ENCODE results near the gene ELFN1.

ELFN1 gene

DNA sequence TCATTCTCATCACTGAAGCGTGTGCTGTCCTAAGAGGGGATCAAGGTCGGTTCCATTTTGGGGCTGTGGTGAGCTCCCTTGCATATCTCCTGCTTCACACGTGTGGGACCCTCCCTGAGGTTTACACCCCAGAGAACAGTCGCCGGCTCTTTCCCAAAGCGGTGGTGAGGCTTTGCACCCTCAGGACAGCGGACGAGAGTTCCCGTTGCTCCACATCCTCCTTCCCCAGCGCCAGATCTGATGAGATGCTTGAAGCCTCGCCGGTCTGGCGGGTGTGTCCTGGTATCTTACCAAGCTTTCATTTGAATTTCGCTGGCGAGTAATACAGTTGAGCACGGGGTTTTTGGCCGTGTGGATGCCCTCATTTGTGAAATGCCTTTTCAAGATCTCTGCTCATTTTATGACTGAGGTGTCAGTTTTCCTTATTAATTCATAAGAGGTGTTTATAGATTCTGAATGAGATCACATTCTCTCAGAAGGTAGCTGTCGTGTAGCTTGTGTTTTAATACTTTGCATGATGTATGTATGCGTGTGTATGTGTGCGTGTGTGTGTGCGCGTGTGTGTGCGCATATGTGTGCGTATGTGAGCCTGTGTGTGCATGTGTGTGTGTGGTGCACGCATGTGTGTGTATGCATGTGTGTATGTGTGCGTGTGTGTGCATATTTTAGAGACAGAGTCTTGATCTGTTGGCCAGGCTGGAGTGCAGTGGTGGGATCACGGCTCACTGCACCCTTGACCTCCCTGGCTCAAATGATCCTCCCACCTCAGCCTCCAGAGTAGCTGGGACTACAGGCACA, 30.7 kb downstream of the ELFN1 start:
- H3K4me3 Mint-ChIP-seq, result no peak overlapping the region
- H3K27me3 Mint-ChIP-seq, result peaks cover 18% of the 10 kb centered on the region
- no peak overlapping the region for H3K27ac Mint-ChIP-seq
- ATAC-seq (no peak), DNase-seq (peak in 1 of 2 donors; percentile 5)
- H3K9me3 Mint-ChIP-seq, result peaks cover 8 to 10% of the 10 kb centered on the region in 2 donors
- H3K4me1 Mint-ChIP-seq, result no peaks in the 10 kb centered on the region

- ATAC-seq, result no peak
- Mint-ChIP-seq H3K27ac (no peak overlapping the region), H3K27me3 (peaks cover 18% of the 10 kb centered on the region), H3K9me3 (peaks cover 8 to 10% of the 10 kb centered on the region in 2 donors), H3K4me1 (no peaks in the 10 kb centered on the region), H3K4me3 (no peak overlapping the region)
- DNase-seq, result no peak
These were observed 32.6 kb downstream of the ELFN1 start for GRCh38 chr7:1702652-1703051.

- H3K4me3 Mint-ChIP-seq, result no peak overlapping the region
- no peaks in the 10 kb centered on the region for H3K4me1 Mint-ChIP-seq
- no peak for DNase-seq
- H3K27ac Mint-ChIP-seq, result no peak overlapping the region
- peaks cover 18% of the 10 kb centered on the region for H3K27me3 Mint-ChIP-seq
- H3K9me3 Mint-ChIP-seq, result peaks cover 8 to 10% of the 10 kb centered on the region in 2 donors
- no peak for ATAC-seq
These were observed 33.4 kb downstream of the ELFN1 start for GRCh38 chr7:1703441-1703840.

DNA sequence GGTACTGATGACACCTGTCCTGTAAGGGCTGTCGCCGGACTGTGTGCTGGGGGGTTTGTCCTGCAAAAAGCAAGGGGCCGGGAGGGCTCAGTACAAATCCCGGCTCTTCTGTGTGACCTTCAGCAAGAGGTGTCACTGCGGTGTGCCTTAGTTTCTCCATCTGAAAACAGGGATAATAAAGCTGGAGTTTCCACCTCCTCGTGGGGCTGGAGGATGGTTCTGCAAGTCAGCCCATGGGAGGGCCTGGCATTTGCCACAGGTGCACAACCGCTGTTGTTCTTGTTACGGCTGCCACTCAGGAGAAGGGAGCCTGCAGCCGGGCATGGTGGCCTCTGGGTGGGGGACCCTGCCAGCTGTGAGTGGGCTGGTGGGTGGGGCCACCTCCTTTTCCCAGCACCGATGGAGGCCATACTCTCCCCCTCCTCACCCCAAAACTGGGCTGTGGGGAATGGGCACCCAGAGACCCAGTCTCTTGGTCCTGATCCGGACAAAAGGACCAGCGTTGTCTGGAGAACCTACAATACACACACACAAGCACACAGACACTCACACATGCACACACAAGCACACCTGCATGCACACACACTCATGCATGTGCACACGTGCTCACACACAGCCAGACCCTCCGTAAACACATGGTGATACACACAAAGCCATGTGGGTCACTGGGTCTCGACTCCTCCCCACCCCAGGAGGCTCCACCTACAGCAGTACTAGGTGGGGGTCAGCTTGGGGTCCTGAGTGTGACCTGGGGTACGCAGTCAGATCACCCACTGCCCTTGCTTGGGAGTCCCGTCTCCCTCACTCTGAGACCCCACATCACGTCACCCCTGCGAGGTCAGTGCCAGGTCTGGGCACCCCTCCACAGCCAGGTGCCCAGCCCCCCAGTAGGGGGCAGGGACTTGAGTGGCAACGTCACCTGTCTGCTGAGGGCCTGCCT, 34.1 kb downstream of the ELFN1 start:
- peaks cover 8 to 17% of the 10 kb centered on the region in 2 donors for H3K9me3 Mint-ChIP-seq
- ATAC-seq (peak; percentile 31), DNase-seq (peak in 1 of 2 donors; percentile 6)
- no peaks in the 10 kb centered on the region for H3K4me1 Mint-ChIP-seq
- H3K27me3 Mint-ChIP-seq, result peaks cover 18% of the 10 kb centered on the region
- H3K27ac Mint-ChIP-seq, result no peak overlapping the region
- H3K4me3 Mint-ChIP-seq, result no peak overlapping the region

DNA sequence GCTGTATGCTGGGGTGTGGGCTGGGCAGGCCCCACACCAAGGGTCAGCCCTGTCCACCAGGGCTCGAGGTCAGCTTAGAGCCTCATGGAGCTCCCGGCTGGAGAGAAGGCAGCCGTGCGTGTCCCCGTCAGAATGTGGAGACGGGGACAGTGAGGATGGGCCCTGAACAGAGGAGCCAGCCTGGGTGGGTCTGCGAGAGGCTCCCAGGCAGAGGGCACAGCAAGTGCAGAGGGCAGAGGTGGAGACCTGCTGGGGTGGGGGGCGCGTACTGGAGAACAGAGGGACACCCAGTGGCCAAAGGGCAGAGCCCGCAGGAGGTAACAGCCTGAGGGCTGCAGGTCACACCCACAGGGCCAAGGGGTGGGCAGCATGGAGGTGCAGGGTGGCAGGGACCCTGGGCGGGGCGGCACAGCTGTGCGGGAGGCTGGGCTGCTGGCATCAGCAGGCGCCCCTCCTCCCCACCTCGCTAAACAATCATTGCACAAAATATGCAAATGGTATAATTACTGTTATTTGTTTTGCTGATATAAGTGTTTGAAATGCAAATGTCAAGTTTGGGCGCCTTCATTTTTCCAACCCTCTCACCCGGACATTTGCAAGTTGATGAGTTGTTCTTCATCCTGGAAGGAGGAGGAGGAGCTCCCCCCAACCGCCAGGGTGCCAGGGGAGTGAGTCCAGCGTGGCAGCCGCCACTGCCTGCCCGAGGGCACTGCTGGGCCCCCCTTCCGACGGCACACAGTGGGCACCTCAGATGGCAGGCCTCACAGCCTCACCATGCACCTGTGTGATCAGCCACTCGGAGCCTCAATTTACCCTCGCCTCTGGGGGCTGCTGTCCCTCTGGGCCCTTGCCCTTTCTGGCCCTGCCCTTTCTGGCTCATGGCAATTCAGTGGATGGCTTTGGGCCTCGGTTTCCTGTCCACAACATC, 35.0 kb downstream of the ELFN1 start:
- Mint-ChIP-seq H3K4me3 (no peak overlapping the region), H3K9me3 (peaks cover 8 to 18% of the 10 kb centered on the region in 2 donors), H3K27me3 (peaks cover 18% of the 10 kb centered on the region), H3K27ac (no peak overlapping the region), H3K4me1 (no peaks in the 10 kb centered on the region)
- peak; percentile 40 for ATAC-seq
- DNase-seq, result peak in 1 of 2 donors; percentile 6

- Mint-ChIP-seq H3K9me3 (peaks cover 8 to 24% of the 10 kb centered on the region in 2 donors), H3K27ac (no peak overlapping the region), H3K4me3 (no peak overlapping the region), H3K27me3 (peaks cover 18% of the 10 kb centered on the region), H3K4me1 (no peaks in the 10 kb centered on the region)
- DNase-seq, result peak in 1 of 2 donors; percentile 6
- ATAC-seq, result no peak
These were observed 35.8 kb downstream of the ELFN1 start for GRCh38 chr7:1705856-1706255.

- H3K9me3 Mint-ChIP-seq, result peaks cover 8 to 24% of the 10 kb centered on the region in 2 donors
These were observed 36.3 kb downstream of the ELFN1 start for GRCh38 chr7:1706381-1706720.

DNA sequence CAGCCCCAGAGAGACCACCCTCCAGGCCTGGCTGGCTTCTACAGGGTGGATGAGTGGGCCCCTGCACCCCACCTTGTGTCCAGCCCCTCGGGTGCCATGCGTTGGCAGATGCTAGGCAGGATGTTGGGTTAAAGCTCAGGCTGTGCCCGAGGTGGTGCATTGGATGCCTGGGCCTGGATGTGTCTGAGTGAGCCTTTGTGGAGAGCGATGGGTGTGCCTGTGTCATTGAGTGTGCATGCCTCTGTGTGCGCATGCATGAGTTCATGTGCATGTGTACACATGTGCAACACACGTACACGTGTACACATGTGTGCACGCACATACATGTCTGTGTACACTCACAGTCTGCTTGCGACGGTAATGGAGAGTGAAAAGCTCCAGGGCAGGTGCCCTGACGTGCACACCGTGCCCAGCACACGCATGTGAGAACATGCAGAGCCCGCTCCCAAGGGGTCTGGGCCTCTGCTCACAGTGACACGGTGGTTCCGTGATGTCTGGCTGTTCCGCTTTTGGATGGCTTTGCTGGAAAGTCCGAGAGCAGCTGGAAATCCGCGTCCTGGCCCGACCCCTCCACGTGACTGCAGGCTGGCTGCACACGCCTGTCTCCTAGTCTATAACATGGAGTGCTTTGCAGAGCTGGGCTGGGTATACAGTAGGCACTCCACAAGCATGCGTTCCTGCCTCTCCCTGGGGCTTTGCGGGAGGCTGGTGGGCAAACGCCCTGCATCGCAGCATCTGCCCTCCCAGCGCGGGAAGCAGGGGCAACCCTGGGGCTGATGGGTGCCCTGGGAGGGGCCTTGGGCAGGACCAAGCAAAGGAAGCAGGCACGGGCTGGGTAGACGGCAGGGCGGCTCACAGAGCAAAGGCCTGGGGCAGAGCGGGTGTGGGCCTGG, 36.9 kb downstream of the ELFN1 start:
- ATAC-seq (no peak), DNase-seq (peak in 1 of 2 donors; percentile 5)
- Mint-ChIP-seq H3K4me1 (no peaks in the 10 kb centered on the region), H3K27me3 (peaks cover 18% of the 10 kb centered on the region), H3K4me3 (no peak overlapping the region), H3K27ac (no peak overlapping the region), H3K9me3 (peaks cover 8 to 24% of the 10 kb centered on the region in 2 donors)

More at GRCh38 chr7:1706381-1706720, 36.3 kb downstream of the ELFN1 start:
- Mint-ChIP-seq H3K4me3 (no peak overlapping the region), H3K27ac (no peak overlapping the region), H3K27me3 (peaks cover 18% of the 10 kb centered on the region), H3K4me1 (no peaks in the 10 kb centered on the region)
- DNase-seq, result peak in 1 of 2 donors; percentile 3
- ATAC-seq, result no peak

GRCh38 chr7:1707756-1708595, 37.9 kb downstream of the ELFN1 start:
- H3K4me3 Mint-ChIP-seq, result no peak overlapping the region
- peaks cover 16% of the 10 kb centered on the region for H3K27me3 Mint-ChIP-seq
- ATAC-seq (no peak), DNase-seq (peak in 1 of 2 donors; percentile 8)
- peaks cover 3 to 20% of the 10 kb centered on the region in 2 donors for H3K9me3 Mint-ChIP-seq
- no peak overlapping the region for H3K27ac Mint-ChIP-seq
- no peaks in the 10 kb centered on the region for H3K4me1 Mint-ChIP-seq

DNA sequence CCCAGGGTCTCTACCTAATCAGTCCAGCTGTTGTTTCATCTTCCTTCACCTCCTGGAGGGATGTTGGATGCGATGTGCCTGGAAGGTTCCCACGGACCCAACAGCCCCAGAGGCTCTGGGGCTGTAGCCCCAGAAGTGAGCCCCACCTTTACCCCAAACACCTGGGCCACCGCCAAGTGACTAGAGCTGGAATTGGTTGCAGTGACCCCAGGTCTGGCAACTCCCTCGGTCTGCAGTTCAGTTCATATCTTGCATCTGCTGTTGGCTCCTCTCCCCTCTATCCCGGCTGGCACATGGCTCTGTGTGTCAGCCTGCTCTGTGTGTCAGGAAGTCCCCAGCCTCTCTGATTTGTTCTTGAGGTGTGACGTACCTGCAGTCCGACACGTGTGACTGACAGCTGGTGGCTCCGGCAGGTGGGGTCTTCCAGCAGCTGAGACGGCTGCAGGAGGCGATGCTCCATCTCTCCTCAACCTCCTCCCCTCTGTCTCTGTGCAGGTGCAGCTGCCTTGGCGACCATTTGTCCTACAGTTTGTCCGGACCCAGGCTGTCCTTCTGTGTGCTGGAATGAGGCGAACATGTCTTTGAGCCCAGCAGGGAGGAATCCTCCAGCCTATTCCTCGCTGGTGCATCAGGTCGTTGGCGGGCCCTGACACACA, 38.6 kb downstream of the ELFN1 start:
- peaks cover 9% of the 10 kb centered on the region for H3K27me3 Mint-ChIP-seq
- DNase-seq, result no peak
- H3K27ac Mint-ChIP-seq, result no peak overlapping the region
- no peak overlapping the region for H3K4me3 Mint-ChIP-seq
- peaks cover 0 to 15% of the 10 kb centered on the region in 2 donors for H3K9me3 Mint-ChIP-seq
- no peaks in the 10 kb centered on the region for H3K4me1 Mint-ChIP-seq
- no peak for ATAC-seq

- peaks cover 0 to 15% of the 10 kb centered on the region in 2 donors for H3K9me3 Mint-ChIP-seq
- peaks cover 7% of the 10 kb centered on the region for H3K27me3 Mint-ChIP-seq
- no peak overlapping the region for H3K27ac Mint-ChIP-seq
- DNase-seq (no peak), ATAC-seq (no peak)
- no peaks in the 10 kb centered on the region for H3K4me1 Mint-ChIP-seq
- H3K4me3 Mint-ChIP-seq, result no peak overlapping the region
These were observed 39.2 kb downstream of the ELFN1 start for GRCh38 chr7:1709281-1709680.

GRCh38 chr7:1709900-1710299, 39.8 kb downstream of the ELFN1 start:
- H3K4me3 Mint-ChIP-seq, result no peak overlapping the region
- ATAC-seq (no peak), DNase-seq (no peak)
- H3K27me3 Mint-ChIP-seq, result peaks cover under 1% of the 10 kb centered on the region
- H3K4me1 Mint-ChIP-seq, result no peaks in the 10 kb centered on the region
- H3K27ac Mint-ChIP-seq, result no peak overlapping the region
- peaks cover 0 to 15% of the 10 kb centered on the region in 2 donors for H3K9me3 Mint-ChIP-seq

- no peak for DNase-seq
- no peak for ATAC-seq
- no peak overlapping the region for H3K4me3 Mint-ChIP-seq
- no peak overlapping the region for H3K27ac Mint-ChIP-seq
- H3K9me3 Mint-ChIP-seq, result peaks cover 0 to 15% of the 10 kb centered on the region in 2 donors
- no peaks in the 10 kb centered on the region for H3K27me3 Mint-ChIP-seq
- H3K4me1 Mint-ChIP-seq, result no peaks in the 10 kb centered on the region
These were observed 40.9 kb downstream of the ELFN1 start for GRCh38 chr7:1710936-1711335.
